Raji (cell line): ENCODE results near the gene COL25A1.

ENCODE experiments used
- POLR2A ChIP-seq: IDR thresholded peaks from 2 replicates; pipeline ENCODE4 v1.6.1; 2011; ENCODE audit warnings: low read depth, low read length, control low read depth; ENCODE audit not compliant: insufficient read depth

Gene COL25A1

DNA sequence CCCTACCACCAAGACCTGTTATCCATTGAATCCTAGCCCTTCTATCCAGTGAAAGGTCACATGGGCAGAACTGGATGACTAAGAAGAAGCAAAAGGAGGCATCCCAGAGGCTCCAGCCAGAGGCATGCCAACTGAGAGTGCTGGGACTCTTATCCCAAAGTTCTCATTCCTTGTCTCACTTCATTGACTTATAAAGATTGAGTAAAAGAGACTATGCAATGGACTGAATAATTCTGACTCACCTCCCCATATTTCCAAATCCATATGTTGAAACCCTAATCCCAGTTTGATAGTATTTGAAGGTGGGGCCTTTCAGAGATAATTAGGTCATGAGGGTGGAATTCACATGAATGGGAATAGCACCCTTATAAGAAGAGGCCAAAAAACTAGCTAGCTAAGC is 131.4 kb downstream of the COL25A1 start:
- TF ChIP-seq POLR2A: no peak

DNA sequence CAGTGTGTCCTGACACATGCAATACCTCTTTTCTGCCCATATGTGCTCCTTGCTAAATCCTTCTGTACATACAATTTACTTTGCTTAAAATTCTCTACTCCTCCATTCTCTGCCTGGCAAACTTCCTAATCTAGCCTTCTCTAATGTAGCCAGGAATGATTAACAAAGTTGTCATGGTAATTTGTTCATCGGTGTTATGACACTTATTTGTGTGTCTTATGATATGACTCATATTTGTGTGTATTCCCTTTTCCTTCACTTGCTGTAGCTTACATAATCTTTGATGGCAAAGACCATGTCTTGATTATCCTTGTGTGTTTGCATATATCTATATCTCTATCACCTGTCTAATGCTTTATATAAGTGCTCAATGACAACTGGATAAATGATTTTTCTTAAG is 133.3 kb downstream of the COL25A1 start:
- no peak for TF ChIP-seq POLR2A

DNA sequence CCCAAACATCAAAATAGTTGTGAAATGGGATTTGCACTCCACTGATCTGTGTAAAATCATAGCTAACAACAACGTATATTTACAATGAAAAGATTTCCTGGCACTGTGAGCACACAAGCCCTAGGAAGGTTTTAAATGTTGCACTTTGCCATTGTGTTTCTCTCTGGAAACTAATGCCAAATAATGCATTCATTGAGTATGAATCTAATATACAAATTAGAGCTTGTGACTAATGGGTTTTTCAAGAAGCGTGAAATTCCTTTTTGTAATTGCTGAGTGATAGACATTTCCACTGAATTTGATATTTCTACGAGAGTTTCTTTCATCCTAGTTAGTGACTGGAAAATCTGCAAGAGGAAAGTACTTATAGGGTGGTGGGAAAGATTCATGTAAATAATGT is 135.9 kb downstream of the COL25A1 start:
- no peak for TF ChIP-seq POLR2A

DNA sequence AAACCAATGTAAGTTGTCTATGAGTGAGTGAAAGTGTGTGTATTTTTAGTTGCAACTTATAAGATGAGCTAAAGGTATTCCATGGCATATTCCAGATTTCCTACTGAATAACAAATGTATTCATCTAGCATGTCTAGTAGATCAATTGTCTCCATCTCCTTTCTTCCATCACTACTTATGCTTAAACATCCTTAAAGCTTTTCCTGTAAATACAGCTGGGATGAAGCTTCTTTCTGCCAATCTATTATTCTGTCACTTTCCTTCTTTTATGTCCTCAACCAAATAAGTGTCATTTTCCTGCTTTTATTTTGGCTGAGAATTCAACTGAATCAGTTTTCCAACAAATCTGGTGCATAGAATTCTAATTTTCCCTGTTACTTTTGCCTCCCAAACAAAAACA is 136.3 kb downstream of the COL25A1 start:
- no peak for TF ChIP-seq POLR2A

DNA sequence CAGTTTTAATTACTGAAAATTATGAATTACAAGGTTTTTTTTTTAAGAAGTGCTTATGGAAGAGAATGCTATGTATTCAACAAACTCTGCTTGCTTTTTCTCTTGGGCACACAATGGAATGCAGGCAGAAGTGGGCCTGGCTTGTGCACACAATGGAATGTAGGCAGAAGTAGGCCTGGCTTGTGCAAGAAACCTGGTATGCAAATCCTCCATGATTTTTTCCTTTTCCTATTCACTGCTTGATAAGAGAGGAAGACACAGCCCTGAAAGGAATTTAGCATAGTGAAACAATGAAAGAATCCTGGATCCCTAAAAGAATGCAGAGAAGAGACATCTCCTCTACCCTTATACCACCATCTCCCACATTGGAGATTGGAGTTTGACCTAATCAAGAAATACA is 138.4 kb downstream of the COL25A1 start:
- no peak for TF ChIP-seq POLR2A

DNA sequence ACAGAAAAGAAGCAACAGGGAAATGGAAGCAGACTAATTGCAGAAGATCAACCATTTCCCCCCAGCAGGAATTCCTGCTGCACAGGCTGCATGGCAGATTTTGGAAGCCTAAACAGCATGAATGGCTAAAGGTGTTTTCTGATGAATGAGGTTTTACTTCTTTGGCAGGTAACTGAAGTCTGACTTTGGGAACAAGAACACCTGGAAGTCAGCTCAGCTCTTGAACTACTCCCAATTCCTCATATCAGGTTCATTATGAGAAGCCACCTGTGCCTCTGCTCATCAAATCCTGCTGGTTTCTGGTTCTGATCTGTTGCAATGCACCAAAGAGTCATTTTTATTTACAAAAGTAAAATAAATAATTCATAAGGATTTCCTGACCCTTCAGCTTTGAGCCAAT is 139.0 kb downstream of the COL25A1 start:
- TF ChIP-seq POLR2A: no peak

DNA sequence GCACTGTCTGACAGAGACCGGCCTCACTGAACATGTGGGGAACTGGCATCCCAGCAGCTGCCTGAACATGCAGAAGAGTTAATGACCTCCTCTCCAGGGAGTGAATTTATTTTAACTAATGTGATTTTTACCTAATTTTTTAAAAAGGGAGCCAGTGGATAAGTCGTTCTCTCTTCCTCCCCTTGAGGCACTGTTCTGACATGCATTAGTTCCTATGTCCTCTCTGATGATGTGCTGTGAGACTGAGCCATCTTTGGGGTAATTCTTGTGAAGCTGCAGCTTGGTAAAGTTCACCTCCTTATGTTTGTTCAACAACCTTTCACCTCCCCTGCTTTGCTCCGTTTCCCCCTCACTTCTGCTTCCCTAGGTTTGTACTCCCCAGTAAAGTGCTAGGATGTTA is 139.7 kb downstream of the COL25A1 start:
- no peak for TF ChIP-seq POLR2A

DNA sequence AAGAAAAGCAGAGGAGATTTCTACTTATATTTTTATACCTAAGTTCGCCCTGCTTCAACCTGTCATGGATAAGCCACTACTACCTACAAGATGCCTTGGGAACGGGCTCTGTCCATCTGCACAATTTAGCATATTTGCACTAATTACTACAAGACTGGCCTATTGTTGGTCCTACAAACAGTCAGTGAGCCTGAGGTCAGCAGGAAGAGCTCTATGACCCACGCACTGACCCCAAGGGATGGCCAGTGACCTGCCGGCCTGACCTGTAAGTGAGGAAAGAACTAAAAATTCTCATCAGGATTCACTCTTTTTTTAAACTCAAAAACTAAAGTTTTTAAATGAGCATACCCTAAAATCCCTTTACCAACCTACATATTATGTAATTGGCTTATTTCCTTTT is 142.0 kb downstream of the COL25A1 start:
- TF ChIP-seq POLR2A: no peak

DNA sequence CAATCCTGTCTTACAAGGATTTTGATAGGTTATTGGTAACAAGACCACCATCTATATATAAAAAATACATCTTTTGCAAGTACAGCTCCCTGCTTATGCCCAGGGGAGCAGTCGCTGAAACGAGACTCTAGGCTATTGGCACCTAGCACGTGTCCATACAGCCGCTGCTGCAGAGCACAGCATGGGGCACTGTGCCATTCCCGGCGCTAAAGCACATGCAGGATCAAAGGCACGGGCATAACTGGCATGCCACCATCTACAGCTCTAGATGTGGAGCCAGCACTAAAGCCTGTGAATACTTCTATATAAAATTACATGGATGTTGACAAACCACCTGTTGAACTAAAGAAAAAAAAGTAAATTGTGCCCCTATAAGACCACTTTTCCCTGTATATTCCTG is 144.8 kb downstream of the COL25A1 start:
- TF ChIP-seq POLR2A: no peak

DNA sequence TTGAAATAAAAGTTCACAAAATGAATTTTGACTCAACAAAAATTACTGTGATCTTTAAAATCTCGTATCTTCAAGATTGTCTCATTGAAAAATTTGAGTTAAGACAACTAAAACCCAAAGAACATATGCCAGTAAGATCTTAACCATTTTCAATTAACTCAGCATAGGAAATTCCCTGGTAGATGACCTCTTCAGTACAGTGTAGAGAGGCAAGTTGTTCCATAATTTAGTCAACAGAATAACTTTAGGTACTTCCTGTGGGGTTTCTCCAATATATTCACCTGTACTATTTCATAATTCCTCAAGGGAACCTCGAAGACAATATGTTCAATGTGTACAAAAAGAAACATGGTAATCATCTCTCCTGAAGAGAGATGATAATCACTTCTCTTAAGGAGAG is 145.3 kb downstream of the COL25A1 start:
- no peak for TF ChIP-seq POLR2A

DNA sequence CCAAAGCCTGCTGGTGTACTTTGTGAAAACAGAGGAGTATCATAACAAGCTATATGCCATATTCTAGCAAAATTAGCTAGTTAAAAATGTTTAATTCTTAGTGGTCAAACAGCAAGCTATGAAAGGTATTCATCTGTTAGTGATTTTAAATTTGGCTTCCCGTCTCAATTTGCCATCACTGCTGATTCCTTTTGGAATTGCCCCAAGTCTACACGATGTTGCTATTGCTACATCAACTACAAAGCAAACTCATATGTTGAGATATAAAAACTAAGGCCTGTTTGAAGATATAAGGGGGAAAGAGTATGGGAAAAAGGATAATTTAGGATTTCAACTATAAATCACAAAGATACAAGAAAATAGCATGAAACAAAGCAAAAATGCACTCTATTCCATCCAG is 146.1 kb downstream of the COL25A1 start:
- TF ChIP-seq POLR2A: no peak

DNA sequence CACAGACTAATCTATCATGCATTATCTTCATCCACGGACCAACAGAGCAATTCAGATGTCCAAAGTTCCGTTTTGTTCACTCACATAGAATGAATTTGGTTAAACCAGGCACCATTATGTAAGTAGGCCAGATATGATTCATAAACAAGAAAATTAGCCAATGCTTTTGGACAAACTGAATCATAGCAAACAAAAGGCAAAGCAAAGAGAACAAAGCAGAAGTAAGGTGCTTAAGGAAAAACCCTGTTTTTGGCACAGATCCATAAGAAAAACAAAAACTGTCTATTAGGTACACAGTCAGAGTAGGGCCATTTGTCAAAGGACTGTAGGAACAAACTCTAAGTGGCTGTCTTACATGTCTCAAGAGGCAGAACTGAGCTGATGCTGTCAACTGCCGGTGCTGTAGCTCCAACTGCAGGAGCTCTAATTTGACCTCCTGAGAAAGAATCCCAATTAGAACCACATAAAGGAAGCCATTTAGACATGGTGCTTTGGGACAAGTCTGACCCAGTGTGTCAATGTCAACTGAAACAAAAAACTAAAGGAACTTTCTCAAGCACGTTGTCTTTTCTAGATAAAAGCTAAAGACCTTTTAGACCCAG is 146.7 kb downstream of the COL25A1 start:
- TF ChIP-seq POLR2A: no peak

DNA sequence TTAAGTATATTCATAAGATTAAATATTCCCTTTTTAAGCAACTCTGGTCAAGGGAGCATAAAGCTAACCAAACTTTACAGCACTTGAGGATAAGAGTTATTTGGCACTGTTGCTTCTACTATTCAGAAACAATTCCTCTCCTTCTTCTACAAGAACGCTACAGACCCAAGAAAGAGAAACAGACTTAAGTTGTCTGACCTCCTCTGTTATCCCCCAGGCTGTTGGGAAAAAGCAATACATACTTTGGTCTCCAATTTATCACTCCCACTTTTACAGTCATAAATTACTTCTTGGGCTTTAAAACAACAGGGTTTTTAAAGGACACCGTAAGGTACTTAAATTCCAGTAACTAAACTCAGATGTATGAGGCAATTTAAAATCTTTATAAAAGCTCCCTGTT is 147.4 kb downstream of the COL25A1 start:
- TF ChIP-seq POLR2A: no peak

DNA sequence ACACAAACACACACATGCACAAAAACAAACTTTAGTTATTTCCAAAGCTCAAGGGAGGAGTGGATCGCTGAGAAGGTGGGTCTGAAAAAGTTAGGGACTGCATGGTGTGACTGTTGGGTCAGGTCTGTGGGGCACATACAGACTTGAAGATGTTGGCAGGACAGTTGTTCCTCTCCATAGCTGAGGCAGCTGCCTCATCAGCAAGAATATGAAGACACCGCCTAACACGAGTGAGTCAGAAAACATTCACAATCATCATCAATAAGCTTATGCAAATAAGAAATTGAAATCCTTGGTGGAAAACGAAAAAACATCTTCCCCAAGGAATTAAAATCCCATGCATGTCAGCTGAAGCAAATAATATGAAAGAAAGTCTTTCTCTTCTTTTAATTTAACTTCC is 148.0 kb downstream of the COL25A1 start:
- no peak for TF ChIP-seq POLR2A

DNA sequence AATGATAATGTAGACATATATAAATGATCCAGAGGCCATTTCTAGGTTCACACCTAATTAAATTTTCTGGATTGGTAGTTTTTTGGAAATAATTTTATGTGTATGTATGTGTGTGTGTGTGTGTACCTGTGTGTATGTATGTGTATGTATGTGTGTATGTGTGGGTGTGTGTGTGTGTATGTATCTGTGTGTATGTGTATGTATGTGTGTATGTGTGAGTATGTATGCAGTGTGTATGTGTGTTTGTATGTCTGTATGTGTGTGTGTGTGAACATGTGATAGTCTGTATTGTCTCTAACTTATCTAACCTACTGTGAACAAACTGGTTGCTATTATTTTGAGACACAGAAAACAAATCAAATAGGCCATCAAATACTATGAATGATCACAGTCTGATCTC is 152.6 kb downstream of the COL25A1 start:
- TF ChIP-seq POLR2A: no peak

DNA sequence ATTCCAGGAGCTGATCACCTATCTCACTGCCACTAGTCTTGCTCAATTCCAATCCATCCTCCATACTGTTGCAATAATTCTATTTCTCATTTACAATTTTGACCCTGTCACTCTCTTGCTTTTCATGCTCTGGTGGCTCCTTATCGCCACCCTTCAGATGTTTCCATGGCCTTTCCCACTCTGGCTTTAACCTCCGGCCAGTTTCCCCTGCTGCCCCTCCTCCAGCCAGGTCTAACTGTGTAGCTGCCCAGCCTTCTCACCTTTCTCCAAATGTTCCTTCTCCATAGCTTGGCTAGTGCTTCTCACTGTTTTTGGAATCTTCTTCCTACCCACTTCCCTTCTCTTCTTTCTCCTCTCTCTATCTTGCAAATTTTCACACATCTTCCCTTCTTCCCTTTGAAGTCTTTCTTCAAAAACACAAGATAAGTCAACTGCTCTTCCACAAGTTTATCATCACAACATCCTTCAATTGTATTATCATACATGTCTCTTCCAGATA is 153.8 kb downstream of the COL25A1 start:
- no peak for TF ChIP-seq POLR2A

DNA sequence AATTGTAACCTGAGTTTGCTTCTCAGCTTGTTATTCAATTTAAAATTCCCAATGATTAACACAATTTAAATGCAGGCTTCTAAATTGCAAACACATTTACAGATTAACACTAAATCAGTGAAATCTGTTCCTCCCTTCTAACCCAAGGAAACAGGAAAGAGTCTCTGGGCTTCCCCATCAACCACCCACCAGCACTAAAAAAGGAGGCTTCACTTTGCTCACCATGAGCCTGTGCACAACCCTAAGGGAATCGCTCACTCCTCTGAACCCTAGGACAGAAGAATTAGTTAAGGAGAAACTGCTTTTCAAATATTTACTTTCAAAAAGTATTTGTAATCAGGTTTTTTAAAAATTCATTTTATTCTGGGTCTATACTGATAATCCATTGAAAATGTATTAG is 155.3 kb downstream of the COL25A1 start:
- no peak for TF ChIP-seq POLR2A
